ENCODE results near the gene ARMC6.

Gene ARMC6

DNA sequence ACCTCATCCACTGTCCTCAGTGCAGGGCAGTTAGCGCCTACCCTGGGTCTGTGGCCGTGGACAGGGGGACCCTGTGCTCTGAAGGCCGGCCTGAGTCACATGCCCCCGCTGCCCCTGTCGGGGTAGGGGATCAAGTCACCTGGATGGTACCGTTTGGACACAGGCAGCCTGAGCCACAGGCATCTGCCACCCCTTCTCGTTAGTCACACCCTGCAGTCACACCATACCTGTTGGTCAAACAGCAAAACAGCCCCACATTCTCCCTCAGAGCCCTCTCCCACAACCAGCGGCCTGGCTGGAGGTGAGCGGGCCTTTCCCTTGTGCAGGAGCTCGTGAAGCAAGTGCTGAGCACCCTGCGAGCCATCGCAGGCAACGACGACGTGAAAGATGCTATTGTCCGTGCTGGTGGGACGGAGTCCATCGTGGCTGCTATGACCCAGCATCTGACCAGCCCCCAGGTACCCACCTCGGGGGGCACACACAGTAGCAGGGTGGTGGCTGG is 21.6 kb downstream of the ARMC6 start:
- TF ChIP-seq ZBTB7A (IDR thresholded peaks at IDR 0.05; ENCODE audit: low read depth) (no peak), TAF1 (IDR thresholded peaks at IDR 0.05; ENCODE audit: low read depth) (no peak), CREB1 (IDR thresholded peaks at IDR 0.05; ENCODE audit: low read depth) (no peak)

DNA sequence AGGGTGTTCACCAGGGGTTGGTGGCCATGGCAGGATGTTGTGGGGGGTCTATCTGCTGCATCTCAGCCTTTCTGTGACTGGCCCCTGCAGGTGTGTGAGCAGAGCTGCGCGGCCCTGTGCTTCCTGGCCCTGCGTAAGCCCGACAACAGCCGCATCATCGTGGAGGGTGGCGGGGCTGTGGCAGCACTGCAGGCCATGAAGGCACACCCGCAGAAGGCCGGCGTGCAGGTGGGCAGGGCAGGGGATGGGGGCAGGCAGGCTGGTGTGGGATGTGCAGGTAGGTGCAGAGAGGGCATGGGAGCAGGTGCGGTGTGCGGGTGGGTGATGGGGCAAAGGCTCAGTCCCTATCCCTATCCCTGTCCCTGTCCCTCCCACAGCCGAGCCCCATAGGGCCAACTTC is 22.3 kb downstream of the ARMC6 start:
- TF ChIP-seq, protein P1, sequence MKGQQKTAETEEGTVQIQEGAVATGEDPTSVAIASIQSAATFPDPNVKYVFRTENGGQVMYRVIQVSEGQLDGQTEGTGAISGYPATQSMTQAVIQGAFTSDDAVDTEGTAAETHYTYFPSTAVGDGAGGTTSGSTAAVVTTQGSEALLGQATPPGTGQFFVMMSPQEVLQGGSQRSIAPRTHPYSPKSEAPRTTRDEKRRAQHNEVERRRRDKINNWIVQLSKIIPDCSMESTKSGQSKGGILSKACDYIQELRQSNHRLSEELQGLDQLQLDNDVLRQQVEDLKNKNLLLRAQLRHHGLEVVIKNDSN (IDR thresholded peaks at IDR 0.05) = no peak
- no peak for TF ChIP-seq RAD21 (IDR thresholded peaks at IDR 0.05; ENCODE audit: low read depth)
- TF ChIP-seq NFIC (IDR thresholded peaks at IDR 0.05) = no peak
- no peak for TF ChIP-seq FOXM1 (IDR thresholded peaks at IDR 0.05; ENCODE audit: borderline replicate concordance, low read depth)
- no peak for TF ChIP-seq YY1 (IDR thresholded peaks at IDR 0.05; ENCODE audit: low read depth)
- TF ChIP-seq CEBPB (IDR thresholded peaks at IDR 0.05) = no peak
- TF ChIP-seq TAF1 (IDR thresholded peaks at IDR 0.05; ENCODE audit: low read depth) = no peak
- no peak for TF ChIP-seq CREB1 (IDR thresholded peaks at IDR 0.05; ENCODE audit: low read depth)
- TF ChIP-seq ZBTB7A (IDR thresholded peaks at IDR 0.05; ENCODE audit: low read depth) = no peak
- TF ChIP-seq, protein P2, sequence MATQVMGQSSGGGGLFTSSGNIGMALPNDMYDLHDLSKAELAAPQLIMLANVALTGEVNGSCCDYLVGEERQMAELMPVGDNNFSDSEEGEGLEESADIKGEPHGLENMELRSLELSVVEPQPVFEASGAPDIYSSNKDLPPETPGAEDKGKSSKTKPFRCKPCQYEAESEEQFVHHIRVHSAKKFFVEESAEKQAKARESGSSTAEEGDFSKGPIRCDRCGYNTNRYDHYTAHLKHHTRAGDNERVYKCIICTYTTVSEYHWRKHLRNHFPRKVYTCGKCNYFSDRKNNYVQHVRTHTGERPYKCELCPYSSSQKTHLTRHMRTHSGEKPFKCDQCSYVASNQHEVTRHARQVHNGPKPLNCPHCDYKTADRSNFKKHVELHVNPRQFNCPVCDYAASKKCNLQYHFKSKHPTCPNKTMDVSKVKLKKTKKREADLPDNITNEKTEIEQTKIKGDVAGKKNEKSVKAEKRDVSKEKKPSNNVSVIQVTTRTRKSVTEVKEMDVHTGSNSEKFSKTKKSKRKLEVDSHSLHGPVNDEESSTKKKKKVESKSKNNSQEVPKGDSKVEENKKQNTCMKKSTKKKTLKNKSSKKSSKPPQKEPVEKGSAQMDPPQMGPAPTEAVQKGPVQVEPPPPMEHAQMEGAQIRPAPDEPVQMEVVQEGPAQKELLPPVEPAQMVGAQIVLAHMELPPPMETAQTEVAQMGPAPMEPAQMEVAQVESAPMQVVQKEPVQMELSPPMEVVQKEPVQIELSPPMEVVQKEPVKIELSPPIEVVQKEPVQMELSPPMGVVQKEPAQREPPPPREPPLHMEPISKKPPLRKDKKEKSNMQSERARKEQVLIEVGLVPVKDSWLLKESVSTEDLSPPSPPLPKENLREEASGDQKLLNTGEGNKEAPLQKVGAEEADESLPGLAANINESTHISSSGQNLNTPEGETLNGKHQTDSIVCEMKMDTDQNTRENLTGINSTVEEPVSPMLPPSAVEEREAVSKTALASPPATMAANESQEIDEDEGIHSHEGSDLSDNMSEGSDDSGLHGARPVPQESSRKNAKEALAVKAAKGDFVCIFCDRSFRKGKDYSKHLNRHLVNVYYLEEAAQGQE (IDR thresholded peaks at IDR 0.05; ENCODE audit: low read depth) = no peak
- TF ChIP-seq EGR1 (IDR thresholded peaks at IDR 0.05) = no peak
- no peak for TF ChIP-seq TCF12 (IDR thresholded peaks at IDR 0.05; ENCODE audit: low read depth)
- no peak for TF ChIP-seq TEAD4 (IDR thresholded peaks at IDR 0.05)
- no peak for TF ChIP-seq EP300 (IDR thresholded peaks at IDR 0.05; ENCODE audit: borderline replicate concordance)
- TF ChIP-seq, protein P3, sequence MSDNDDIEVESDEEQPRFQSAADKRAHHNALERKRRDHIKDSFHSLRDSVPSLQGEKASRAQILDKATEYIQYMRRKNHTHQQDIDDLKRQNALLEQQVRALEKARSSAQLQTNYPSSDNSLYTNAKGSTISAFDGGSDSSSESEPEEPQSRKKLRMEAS (IDR thresholded peaks at IDR 0.05) = no peak

DNA sequence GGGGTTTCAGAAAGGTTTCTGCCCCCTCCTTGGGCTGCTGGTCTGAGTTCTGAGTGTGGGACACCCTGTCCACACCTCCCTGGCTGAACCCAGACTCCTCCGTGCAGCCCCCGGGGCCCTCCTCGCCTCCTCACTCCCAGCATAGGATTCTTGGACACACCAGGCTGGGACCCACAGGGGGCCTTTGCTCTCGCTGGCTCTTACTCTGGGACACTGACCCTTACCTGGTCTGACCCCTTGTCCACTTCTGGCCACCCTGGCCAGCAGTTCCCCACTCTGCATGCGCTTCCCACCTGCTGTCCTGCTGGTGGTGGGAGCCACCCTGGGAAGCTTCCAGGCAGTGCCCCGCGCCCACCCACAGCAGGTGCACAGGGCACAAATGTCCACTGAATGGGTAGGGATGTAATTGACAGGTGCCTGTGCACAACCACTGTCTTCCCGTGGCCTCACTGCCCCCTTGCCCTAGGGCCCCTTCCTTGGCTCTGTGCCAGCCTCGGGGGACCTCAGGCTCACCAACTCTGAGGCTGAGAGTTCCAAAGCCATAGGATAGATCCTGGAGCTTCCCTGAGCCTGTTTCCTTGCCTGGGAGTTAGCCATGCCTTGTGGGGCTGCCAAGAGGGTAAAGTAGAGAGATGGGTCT is 23.4 kb downstream of the ARMC6 start:
- TF ChIP-seq, protein P1 (IDR thresholded peaks at IDR 0.05) = no peak
- TF ChIP-seq TAF1 (IDR thresholded peaks at IDR 0.05; ENCODE audit: low read depth) = no peak
- no peak for TF ChIP-seq TEAD4 (IDR thresholded peaks at IDR 0.05)
- no peak for TF ChIP-seq EGR1 (IDR thresholded peaks at IDR 0.05)
- no peak for TF ChIP-seq EP300 (IDR thresholded peaks at IDR 0.05; ENCODE audit: borderline replicate concordance)
- TF ChIP-seq, protein P2 (IDR thresholded peaks at IDR 0.05; ENCODE audit: low read depth) = no peak
- no peak for TF ChIP-seq NFIC (IDR thresholded peaks at IDR 0.05)
- no peak for TF ChIP-seq RAD21 (IDR thresholded peaks at IDR 0.05; ENCODE audit: low read depth)
- no peak for TF ChIP-seq CEBPB (IDR thresholded peaks at IDR 0.05)
- no peak for TF ChIP-seq ZBTB7A (IDR thresholded peaks at IDR 0.05; ENCODE audit: low read depth)
- TF ChIP-seq TCF12 (IDR thresholded peaks at IDR 0.05; ENCODE audit: low read depth) = no peak
- TF ChIP-seq, protein P3 (IDR thresholded peaks at IDR 0.05) = no peak
- TF ChIP-seq FOXM1 (IDR thresholded peaks at IDR 0.05; ENCODE audit: borderline replicate concordance, low read depth) = no peak
- no peak for TF ChIP-seq CREB1 (IDR thresholded peaks at IDR 0.05; ENCODE audit: low read depth)
- no peak for TF ChIP-seq YY1 (IDR thresholded peaks at IDR 0.05; ENCODE audit: low read depth)

DNA sequence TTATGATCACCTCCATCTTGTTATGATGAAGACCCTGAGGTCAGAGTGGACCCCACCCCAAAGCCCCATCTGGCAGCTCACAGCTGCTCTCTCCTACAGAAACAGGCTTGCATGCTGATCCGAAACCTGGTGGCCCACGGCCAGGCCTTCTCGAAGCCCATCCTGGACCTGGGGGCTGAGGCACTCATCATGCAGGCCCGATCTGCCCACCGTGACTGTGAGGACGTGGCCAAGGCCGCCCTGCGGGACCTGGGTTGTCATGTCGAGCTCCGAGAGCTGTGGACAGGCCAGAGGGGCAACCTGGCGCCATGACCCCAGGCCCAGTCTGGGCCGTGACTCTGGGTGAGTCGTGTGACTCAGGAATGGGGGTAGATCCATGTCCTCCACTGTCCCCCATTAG is 23.9 kb downstream of the ARMC6 start:
- TF ChIP-seq, protein P2 (IDR thresholded peaks at IDR 0.05; ENCODE audit: low read depth) = no peak
- TF ChIP-seq ZBTB7A (IDR thresholded peaks at IDR 0.05; ENCODE audit: low read depth) = no peak
- no peak for TF ChIP-seq EP300 (IDR thresholded peaks at IDR 0.05; ENCODE audit: borderline replicate concordance)
